GM08714 (cell line): ENCODE measurements around the gene RBP2.

ENCODE experiments used
- H3K4me3 ChIP-seq: fragments of 200-500 bp; sonication (Bioruptor generic); 2 replicates; pipeline ENCODE4 v1.5.1; 2014; ENCODE audit warnings: mild to moderate bottlenecking, low read length, inconsistent platforms
- ZNF274 ChIP-seq: IDR thresholded peaks from 2 replicates; pipeline ENCODE4 v1.6.1; 2012; ENCODE audit warnings: mild to moderate bottlenecking, low read depth, low read length

The RBP2 gene

DNA sequence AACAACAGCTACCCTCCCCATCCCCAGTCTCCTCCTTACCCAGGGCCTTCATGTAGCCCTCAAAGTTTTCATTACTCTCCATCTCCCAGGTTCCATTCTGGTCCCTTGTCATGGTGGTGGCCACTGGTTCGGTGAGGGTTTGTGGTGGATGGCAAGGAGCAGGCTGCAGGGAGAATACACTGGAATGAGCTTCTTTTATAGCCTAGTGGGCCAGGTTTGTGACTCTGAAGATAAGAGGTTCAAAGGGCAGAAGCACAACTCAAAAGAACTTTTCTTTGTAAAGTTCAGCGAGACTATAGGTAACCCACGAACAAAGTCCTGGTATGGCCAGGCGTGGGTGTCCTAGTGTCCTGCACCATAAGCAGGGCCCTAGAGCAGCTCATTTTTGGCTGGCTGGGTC is at the start of gene RBP2:
TSS of gene RBP2 (minus strand) at position 169 of the 400 bp plus-strand sequence. CDS start at position 112, 57 bp downstream.
- TF ChIP-seq ZNF274, result no peak
- no peak within 1 kb of the TSS for H3K4me3 ChIP-seq

DNA sequence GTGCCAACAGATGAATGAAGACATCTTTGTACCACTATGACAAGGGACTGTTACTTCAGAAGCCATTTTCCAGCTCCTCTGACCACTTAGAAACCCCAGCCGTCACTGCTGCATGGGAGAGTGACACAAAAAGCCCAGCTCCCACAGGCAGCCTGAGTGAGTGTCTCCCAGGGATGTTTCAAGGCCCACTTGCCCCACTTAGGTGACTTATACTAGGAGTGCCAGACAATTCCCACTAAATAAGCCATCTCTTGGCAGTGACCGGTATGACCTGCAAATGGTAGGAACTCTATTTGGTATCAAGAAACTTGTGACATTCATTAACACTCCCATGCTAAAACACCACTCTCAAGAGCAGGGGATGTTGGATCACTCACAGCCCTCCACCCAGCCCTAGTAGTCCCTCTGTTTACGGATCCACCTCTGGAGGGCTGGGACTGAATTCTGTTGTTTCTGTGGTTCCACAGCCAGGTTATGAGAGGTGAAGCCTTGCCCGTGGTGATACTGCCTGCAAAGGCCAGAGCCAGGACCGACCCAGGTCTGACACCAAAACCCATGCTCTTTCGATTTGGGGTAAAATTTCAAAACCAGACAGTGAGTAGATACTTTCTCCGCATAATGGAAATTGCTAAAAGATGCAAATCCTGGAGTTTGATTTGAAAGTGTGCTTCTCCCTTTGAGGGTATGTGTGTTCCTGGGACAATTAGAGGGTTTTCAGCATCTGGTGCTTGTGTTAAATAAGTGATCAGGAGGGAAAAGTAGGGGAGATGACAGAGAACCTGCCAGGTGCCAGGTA is 48.7 kb upstream of the RBP2 start:
- H3K4me3 ChIP-seq, result no peak overlapping the region
- TF ChIP-seq ZNF274, result no peak

DNA sequence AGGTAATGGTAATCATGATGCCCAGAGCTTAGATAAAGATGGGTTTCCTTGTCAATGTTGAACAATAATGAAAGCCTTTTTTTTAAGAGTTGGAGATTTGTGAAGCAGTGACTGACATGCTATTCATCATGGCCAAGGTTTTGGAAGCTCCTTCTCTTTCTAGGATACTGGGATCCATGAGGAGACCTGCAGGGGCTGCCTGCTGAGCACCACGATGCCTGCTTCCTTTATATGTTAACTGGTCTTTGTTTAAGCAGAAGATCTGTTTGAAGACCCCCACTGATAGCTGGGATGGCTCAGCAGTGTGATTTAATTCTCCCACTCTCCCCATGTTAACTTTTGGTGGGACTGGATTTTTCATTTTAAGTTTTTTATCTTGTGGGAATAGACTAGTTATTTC is 47.4 kb upstream of the RBP2 start:
- TF ChIP-seq ZNF274, result no peak
- H3K4me3 ChIP-seq, result no peak overlapping the region

DNA sequence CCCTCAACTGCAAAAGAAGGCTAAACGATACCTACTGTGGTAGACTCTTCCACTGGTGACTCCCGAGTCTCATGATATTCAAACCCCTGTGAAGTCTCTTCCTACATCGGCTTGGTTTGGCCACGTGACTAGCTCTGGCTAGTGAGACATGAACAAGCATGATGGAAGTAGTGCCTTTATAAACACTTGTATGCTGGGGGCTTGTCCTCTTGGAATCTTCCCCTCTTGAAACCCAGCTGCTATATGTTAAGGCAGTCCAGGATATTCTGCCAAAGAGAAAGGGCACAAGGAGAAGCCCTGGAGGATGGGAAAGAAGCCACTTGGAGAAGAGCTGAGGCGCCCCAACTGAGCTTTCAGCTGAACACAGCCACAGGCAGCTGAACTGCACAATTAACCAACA is 46.9 kb upstream of the RBP2 start:
- TF ChIP-seq ZNF274, result no peak
- no peak overlapping the region for H3K4me3 ChIP-seq

DNA sequence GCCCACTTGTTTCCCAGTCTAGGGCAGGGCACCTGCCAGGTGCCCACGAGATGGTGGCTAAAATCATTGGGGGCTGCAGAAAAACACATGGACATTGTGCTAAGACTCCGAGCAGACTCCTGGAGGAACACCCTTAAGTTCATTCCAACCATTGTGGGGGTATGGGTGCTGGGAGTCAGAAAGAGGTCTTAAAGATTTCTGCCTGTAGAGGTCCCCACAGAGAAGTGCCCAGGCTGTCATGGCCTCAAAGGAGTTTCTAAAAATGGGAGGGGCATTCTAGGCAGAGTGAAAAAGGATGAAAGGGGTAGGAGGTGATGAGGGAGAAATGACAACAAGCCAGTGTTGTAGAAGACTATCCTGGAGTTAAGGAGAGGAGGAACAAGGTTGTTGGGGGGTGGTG is 46.1 kb upstream of the RBP2 start:
- no peak for TF ChIP-seq ZNF274
- H3K4me3 ChIP-seq, result no peak overlapping the region

DNA sequence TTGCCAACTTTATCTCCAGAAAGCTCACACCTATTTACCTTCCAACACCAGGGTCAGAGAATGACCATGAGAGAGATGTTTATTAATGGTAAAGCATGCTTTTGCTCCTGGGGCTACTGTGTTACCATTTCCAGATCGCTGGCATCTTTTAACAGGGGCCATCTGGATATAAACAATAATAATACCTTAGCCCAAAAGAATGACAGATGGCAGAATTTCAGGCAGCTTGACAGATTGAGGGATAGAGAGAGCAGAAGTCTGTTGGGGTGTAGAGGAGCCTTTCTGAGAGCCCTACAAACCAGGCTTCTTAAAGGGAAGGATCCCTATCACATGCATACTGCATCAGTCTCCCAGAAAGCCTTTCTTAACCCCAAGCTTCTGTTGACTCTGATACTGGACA is 45.5 kb upstream of the RBP2 start:
- no peak overlapping the region for H3K4me3 ChIP-seq
- no peak for TF ChIP-seq ZNF274

DNA sequence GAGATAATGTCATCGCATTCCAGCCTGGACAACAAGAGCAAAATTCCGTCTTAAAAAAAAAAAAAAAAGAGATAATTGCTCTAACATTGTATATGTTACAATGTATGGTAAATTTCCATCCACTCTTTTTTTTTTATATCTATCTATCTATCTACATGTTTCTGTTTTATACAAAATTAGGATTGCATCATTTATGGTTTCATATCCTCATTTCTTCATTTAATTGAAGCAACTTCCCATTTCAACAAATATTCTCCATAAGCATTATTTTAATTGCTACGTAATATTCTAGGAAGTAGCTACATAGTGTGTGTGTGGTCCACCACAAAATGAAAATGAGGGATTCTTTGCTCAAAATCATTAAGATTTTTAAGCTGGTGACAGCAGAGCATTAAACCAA is 44.8 kb upstream of the RBP2 start:
- no peak for TF ChIP-seq ZNF274

DNA sequence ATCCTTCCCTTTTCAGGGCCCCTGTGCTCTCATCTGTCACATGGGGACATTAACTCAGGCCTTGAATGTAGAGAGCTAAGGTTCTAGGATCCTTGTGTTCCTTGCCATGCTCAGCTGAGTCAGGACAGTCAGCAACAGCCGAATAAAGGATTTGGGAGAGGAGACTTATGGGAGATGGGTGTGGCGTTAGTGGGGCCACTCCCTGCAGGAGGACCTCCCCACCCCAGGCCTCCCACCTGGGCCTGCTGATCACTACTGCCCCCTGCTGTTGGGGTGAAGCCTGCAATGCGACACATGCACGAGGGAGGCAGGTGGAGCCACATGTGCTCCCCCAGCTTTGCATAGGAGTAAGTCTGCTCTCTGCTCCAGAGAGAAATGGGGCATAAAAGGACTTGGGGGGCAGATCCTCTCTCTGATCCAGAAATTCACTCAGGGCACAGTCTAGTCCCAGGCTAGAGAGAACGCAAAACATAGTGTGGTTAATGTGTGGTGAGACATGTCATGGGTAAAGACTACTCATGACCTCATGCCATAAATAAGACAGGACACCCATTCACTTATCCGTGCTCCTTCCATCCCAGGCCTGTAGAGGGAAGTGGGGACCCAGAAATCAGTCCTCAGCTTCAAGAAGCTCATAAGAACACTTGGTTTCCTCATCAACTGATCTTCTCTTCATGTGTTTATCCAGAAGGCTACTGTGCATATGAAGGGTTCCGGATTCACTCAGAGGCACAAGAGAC is 43.9 kb upstream of the RBP2 start:
- no peak overlapping the region for H3K4me3 ChIP-seq
- no peak for TF ChIP-seq ZNF274

More for the DNA sequence above, 44.8 kb upstream of the RBP2 start:
- H3K4me3 ChIP-seq, result no peak overlapping the region

DNA sequence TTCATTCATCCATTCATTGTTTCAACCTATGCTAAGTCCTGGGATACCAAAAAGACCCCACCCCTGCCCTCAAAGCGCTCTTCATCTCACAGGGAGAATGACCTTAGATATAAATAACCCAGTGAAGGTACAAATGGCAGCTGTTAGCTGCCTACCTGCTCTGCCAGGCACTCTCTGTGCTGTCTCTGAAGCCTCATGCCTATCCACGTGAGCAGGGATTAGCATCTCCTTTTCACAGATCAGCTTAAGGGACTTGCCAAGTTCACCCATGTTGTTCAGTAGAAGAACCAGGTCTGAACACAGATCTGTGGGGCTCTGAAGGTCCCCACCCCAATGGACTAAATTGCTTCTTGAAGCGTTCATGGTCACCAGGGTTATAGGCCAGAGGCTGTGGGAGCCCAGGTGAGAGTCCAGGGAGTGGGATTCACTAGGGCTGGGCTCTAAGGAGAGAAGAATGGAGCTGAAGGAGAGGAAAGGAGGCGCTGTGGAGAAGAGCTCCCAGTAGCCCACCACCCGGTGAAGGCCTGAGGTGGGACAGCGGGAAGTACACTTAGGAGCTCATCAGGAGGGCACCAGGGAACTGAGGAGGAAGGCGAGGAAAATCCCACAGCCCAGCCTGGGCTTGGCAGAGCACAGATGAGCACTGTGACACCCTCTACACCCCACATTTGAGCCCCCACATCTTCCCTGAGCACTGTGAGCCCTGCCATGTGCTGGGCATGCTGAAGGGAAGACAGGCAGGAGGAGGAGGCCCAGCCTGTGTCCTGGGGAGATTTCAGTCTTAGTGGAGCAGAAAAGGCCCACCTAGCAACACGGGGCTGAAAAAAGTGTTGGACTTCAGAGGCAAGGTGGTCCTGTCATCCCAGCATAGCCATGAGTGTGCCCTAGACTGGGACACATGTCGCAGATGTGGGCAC is 42.9 kb upstream of the RBP2 start:
- TF ChIP-seq ZNF274, result no peak
- H3K4me3 ChIP-seq, result no peak overlapping the region

DNA sequence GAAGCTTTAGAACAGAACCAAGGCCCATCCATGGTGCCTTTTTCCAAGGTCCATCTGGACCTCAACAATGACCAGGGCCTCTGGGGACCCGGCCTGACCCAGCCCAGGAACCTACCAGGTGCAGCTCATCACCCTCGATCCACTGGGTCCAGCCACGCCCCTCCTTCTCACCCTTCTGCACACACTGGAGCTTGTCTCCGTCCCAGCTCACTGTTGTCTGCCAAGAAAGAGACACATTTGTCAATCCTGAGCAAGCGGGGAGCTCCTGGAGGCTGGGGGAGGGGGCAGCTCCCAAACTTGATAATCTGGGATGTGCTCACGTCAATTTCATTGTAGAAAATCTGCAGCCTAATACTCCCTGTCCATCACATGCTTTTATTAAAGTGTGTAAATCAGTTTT is 42.0 kb upstream of the RBP2 start:
- no peak overlapping the region for H3K4me3 ChIP-seq
- no peak for TF ChIP-seq ZNF274

DNA sequence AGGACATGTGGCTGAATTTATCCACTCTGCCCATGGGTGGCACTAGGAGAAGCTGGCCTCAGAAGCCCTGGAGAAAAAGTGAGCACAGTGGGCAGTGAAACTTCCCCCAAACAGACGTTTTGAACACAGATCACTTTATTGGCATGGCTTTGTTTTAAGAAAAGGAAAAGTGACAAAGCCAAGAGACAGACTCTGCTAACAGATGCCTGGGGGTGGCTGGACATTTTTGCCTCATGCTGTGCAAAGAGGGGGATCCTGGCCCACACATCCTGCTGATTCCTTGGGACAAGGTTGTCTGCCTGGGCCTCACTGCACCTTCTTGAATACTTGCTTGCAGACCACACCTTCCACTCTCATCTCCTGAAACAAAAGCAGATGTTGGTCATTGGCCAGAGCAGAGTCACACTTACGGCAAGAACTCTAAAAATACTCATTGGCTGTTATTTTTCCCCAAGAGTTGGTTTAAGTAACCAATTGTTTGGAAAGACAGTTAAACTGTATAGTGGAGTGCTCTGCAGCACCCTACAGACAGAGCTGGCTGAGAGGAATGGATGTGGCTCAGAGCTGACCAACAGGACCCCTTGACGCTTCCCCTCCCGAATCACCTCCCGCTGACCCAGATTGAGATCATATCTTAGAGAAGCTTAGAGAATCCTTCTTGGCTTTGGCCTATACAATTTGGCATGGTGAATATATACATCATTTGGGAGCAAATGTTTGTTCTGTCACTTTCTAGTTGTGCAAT is 41.2 kb upstream of the RBP2 start:
- H3K4me3 ChIP-seq, result no peak overlapping the region
- TF ChIP-seq ZNF274, result no peak

DNA sequence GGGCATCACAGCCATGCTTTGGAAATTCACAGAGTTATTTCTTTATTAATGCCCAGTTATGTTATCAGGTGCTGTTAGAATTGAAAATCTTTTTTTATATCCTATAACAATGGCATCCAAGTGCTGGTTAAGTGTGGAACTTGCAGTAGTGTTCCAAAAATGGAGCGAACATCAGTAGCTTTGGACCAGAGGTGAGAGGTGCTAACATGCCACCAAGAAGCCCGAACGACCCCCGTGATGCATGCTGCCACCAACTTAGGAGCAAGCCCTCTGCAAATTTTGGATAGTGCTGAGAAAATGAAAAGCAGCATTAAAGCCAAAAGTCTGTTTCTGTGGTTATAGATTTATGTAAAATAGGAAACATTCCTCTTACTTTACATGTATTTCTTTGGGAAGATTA is 38.4 kb upstream of the RBP2 start:
- no peak overlapping the region for H3K4me3 ChIP-seq
- TF ChIP-seq ZNF274, result no peak

DNA sequence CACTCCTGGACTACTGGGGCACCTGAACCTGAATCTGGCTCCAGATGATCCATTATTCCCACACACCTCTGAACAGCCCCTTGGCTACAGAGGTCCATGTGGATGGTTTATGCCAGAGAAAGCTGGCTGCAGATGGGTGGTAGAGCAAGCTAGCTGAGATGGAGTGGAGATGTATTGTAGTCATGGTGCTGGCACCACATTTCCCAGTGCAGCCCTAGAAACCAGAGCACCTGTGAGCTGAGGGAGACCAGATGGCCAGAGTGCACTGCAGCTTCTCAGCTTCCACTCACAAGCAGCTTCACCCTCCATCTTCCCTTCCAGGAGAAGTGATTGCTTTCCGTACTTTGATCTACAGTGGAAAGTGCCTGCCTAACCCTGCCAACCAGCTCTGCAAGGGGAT is 33.3 kb upstream of the RBP2 start:
- no peak for TF ChIP-seq ZNF274

DNA sequence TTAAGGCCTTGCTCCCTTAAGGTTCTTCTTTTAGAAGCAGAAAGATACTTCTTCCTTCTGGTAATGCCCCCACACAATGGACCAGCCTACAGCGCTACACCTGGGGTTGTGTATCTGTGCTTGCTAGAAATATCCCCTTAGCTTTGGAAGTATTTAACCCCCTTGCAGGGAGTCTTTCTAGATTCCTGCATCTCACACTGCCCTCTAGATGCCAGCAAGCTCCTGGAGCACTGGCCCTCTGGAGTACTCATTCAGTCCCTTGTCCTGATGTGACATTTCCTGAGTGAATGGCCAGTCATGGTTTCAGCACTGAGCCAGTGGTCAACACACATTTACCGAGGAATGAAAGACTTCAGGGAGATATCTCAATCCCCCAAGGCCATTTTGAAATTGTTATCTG is 30.4 kb upstream of the RBP2 start:
- no peak for TF ChIP-seq ZNF274
- no peak overlapping the region for H3K4me3 ChIP-seq

More for the DNA sequence above, 33.3 kb upstream of the RBP2 start:
- no peak overlapping the region for H3K4me3 ChIP-seq
